ENCODE data around the gene ZNF263. TPM values are rescaled to one million over a fixed set of nuclear protein-coding genes. Genes with fewer than 3 reads are reported as not detected.

The ZNF263 gene
- total and polyA plus RNA-seq, 2 of the 13 experiments (the other 11 are each of a cell fraction or from before 2014, with no cell fraction given) = 10.2 to 41.2 TPM

DNA sequence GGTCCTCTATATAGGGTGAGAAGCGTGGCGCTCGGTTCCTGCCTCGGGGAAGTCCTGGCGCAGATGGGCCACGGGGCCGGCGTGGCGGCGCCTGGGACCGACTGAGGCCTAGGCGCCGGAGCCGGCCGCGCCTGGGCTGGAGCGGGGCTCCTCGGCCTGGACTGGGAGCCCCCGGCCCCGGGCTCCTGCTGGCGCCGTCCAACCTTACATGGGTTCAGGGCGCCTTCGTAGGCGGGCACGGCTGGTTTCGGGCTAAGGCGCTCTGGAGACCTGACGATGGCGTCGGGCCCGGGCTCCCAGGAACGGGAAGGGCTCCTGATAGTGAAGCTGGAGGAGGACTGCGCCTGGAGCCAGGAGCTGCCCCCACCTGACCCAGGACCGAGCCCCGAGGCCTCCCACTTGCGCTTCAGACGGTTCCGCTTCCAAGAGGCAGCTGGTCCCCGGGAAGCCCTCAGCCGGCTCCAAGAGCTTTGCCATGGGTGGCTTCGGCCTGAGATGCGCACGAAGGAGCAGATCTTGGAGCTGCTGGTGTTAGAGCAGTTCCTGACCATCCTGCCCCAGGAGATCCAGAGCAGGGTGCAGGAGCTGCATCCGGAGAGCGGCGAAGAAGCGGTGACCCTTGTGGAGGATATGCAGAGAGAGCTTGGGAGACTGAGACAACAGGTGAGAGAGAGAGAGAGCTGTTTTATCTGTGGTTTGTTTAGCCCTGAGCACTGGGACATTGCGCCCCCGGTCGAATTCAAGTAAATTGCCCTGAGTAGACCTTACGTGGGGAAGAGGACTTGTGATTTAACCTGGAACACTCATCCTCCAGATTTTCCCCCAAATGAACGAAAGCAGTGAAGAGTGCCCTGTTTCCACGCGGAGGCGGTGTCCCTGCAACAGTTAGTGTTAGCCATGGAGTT, 504 bp downstream of the ZNF263 start (continued):
- TF ChIP-seq ZKSCAN8 (CRISPR knock-in tag; IDR thresholded peaks at IDR 0.05; ENCODE audit: borderline replicate concordance) (no peak), ZNF451 (CRISPR knock-in tag; IDR thresholded peaks at IDR 0.05) (no peak)

DNA sequence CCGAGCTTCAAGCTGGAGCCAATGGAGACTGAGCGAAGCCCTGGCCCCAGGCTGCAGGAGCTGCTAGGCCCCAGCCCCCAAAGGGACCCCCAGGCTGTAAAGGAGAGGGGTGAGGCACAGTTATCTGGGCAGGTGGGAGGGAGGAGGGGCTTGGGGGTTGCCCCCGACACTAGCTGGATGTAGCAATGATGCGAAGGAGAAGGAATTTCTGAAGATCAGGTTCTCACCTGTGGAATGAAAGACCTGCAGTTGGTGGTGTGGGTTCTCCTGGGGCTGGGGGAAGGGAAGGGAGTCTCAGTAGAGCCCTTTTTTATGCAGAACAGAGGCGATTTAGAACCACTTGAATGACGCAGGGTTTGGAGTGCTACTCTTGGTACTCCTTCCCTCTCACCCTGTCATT, 1.8 kb downstream of the ZNF263 start:
- H2AFZ ChIP-seq (ENCODE audit: low read length) = no peak overlapping the region
- peaks cover 60% of the 10 kb centered on the region for H3K79me2 ChIP-seq (ENCODE audit: insufficient read depth, low read length)
- peak overlapping the region; percentile 87 for H3K4me2 ChIP-seq (ENCODE audit: low read depth, low read length)
- H3K27ac ChIP-seq (ENCODE audit: extremely low read length, insufficient read depth, low read length) = peak overlapping the region; percentile 99
- ChIA-PET POLR2A (interaction anchor here (0.8 to 3.0 kb wide), 2 partner anchors 12 to 21 kb away, joined by 3 to 44 read pairs; no protein-coding TSS in a partner anchor), CTCF (ENCODE audit: low intra/inter-chr PET ratio, low total read pairs) (no interaction called here)
- H3K36me3 ChIP-seq (replicated peaks in 1 of 2; ENCODE audit: control insufficient read depth in 1 of 2, insufficient read depth in 2 of 2, low read length in 2 of 2) = peaks cover 14 to 36% of the 10 kb centered on the region in 2 experiments
- DNase-seq (ENCODE audit: low spot score) (no peak), ATAC-seq (no peak), FAIRE-seq (no peak)
- H3K9ac ChIP-seq (ENCODE audit: insufficient read depth, low read depth, low read length) = peak overlapping the region; percentile 96
- H3K9me3 ChIP-seq (ENCODE audit: low read length) = no peaks in the 10 kb centered on the region
- H3K27me3 ChIP-seq (ENCODE audit: control insufficient read depth in 1 of 2, insufficient read depth in 2 of 2, low read length in 2 of 2) = no peaks in the 10 kb centered on the region; a peak in 1 of 5 replicates
- H3K4me1 ChIP-seq (ENCODE audit: insufficient read depth, low read length) = peaks cover 38% of the 10 kb centered on the region
- H3K4me3 ChIP-seq (replicated peaks in 1 of 3; ENCODE audit: insufficient read depth in 1 of 3, low read depth in 2 of 3, low read length in 3 of 3) = peak overlapping the region; percentile 79 to 100 (median 99)
- BruUV-seq (replicated peaks) = no TSS peak
- in situ Hi-C loops (cut with HindIII; ENCODE audit: extremely low pct_ligation_motif_present, low pct_unique_long_range_greater_than_20kb) (no loop called here), intact Hi-C loops (cut with micrococcal nuclease; ENCODE audit: unreplicated experiment) (no loop called here)
- TF ChIP-seq ZSCAN9 (CRISPR knock-in tag; IDR thresholded peaks at IDR 0.05; ENCODE audit: borderline replicate concordance) = no peak
- TF ChIP-seq, protein P1, sequence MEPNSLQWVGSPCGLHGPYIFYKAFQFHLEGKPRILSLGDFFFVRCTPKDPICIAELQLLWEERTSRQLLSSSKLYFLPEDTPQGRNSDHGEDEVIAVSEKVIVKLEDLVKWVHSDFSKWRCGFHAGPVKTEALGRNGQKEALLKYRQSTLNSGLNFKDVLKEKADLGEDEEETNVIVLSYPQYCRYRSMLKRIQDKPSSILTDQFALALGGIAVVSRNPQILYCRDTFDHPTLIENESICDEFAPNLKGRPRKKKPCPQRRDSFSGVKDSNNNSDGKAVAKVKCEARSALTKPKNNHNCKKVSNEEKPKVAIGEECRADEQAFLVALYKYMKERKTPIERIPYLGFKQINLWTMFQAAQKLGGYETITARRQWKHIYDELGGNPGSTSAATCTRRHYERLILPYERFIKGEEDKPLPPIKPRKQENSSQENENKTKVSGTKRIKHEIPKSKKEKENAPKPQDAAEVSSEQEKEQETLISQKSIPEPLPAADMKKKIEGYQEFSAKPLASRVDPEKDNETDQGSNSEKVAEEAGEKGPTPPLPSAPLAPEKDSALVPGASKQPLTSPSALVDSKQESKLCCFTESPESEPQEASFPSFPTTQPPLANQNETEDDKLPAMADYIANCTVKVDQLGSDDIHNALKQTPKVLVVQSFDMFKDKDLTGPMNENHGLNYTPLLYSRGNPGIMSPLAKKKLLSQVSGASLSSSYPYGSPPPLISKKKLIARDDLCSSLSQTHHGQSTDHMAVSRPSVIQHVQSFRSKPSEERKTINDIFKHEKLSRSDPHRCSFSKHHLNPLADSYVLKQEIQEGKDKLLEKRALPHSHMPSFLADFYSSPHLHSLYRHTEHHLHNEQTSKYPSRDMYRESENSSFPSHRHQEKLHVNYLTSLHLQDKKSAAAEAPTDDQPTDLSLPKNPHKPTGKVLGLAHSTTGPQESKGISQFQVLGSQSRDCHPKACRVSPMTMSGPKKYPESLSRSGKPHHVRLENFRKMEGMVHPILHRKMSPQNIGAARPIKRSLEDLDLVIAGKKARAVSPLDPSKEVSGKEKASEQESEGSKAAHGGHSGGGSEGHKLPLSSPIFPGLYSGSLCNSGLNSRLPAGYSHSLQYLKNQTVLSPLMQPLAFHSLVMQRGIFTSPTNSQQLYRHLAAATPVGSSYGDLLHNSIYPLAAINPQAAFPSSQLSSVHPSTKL (CRISPR knock-in tag; IDR thresholded peaks at IDR 0.05) = no peak
- TF ChIP-seq, protein P2, sequence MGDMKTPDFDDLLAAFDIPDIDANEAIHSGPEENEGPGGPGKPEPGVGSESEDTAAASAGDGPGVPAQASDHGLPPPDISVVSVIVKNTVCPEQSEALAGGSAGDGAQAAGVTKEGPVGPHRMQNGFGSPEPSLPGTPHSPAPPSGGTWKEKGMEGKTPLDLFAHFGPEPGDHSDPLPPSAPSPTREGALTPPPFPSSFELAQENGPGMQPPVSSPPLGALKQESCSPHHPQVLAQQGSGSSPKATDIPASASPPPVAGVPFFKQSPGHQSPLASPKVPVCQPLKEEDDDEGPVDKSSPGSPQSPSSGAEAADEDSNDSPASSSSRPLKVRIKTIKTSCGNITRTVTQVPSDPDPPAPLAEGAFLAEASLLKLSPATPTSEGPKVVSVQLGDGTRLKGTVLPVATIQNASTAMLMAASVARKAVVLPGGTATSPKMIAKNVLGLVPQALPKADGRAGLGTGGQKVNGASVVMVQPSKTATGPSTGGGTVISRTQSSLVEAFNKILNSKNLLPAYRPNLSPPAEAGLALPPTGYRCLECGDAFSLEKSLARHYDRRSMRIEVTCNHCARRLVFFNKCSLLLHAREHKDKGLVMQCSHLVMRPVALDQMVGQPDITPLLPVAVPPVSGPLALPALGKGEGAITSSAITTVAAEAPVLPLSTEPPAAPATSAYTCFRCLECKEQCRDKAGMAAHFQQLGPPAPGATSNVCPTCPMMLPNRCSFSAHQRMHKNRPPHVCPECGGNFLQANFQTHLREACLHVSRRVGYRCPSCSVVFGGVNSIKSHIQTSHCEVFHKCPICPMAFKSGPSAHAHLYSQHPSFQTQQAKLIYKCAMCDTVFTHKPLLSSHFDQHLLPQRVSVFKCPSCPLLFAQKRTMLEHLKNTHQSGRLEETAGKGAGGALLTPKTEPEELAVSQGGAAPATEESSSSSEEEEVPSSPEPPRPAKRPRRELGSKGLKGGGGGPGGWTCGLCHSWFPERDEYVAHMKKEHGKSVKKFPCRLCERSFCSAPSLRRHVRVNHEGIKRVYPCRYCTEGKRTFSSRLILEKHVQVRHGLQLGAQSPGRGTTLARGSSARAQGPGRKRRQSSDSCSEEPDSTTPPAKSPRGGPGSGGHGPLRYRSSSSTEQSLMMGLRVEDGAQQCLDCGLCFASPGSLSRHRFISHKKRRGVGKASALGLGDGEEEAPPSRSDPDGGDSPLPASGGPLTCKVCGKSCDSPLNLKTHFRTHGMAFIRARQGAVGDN (CRISPR knock-in tag; IDR thresholded peaks at IDR 0.05) = peak; percentile 38; the same call in 1 of the 2 replicates
- WGBS (ENCODE audit: low lambda C conversion rate) = 61% methylated on average over 6 of the region's 6 CpGs
- H4K20me1 ChIP-seq (ENCODE audit: insufficient read depth, low read length) = peaks cover 25% of the 10 kb centered on the region

All from HepG2 (cell line).